Activated gamma-delta T cell treated with anti-CD3 and anti-CD28 coated beads, Interleukin-2, amount 50 U/mL, for 16 hours (primary cell): Measurements from ENCODE around the gene TBC1D7.

Experiments
- DNase-seq: peaks from one replicate; pipeline ENCODE4 v3.0.0-alpha.2; 2020; ENCODE audit warnings: low read depth

TBC1D7 gene

DNA sequence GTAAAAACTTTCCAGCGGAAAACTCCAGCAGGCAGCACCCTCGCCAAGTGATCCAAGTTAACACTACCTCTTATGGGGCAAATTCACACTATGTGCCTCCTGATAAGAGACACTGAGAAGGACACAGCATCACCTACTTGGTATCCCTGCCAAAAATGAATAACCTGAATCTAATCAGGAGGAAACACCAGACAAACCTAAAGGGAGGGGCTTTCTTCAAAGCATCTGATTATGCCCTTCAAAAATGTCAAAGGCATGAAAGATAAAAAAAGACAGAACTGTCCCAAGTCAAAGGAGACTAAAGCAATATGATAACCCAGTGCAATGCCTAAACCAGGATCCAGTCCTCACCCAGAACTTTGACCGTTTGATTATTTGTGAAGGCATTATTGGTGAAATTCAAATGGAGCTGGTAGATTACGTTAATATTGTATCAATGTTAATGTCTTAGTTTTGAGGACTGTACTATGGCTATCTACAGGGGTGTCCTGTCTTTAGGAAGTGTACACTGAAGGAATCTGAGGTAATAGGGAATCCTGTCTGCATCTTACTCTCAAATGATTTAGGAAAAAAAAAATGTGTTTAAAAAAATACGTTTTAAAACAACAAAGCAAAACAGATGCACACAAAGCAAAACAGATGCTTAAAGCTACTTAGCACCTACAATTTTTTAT is 8.3 kb downstream of the TBC1D7 start:
- no peak for DNase-seq

DNA sequence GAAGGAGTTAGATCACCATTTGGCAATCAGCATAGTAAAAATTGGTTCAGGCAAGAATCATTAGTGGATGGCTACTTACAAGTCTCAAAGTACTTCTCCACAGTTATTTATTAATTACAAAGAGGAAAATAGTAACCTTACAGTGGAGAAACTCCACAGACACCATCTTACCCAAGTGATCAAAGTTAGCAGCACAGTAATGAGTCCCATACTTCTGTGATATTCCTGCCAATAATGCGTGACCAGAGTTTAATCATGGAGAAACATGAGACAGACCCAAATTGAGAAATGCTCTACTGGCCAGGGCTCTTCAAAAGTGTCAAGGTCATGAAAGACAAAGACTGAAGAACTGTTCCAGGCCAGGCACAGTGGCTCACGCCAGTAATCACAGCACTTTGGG is 9.5 kb downstream of the TBC1D7 start:
- DNase-seq = no peak

DNA sequence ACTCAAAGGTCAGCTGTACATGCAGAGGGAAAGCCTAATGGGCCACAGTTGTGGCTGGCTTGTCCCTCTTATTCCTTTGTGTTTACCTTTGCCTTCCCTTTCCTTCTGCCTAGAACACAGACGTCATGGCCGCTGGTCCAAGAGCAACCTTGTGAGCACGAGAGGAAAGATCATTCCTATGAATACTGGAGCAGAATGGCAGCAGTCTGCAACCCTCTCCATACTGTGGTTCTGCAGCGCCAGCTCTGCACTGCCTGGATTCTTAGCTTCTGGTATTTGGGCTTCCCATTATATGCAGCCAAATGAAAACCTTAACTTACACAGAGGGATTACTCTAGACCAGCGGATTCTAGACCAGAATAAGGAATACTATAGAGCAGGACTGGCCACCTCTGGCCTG is 12.4 kb downstream of the TBC1D7 start:
- DNase-seq = no peak

DNA sequence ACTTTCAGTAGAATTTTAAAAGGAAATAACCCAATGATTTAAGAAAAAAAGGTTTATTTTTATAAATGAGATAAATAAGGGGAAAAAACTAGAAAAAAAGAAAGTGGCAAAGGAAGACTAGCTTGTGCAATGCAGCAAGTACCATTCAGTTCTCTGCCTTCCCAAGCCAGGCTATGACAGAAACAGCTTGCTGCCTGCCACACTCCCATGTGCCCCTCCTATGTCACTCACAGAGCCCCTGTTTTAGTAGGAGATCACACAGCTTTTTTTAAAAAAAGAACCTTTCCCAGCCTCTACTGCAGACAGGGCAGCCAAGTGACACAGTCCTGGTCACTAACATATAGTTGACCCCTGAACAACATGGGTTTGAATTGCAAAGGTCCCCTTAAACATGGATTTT is 13.5 kb downstream of the TBC1D7 start:
- DNase-seq = no peak

DNA sequence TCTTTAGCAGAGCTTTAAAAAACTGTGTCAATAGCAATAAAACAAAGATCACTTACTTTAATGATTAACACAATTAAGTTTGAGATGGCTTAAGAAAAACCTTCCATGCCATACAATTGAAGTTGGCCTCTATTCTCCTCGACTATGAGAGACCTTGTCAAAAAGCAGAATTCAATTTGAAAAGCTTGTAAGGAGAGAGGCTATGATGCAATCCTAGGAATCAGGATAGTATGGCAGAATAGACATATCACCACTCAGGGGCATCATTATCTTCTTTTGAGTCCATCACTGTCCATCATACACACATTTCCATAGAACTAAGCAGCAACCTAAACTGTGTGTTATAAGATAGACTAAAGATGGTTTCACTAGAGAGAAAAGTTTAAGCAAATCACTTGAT is 17.2 kb downstream of the TBC1D7 start:
- DNase-seq = no peak

DNA sequence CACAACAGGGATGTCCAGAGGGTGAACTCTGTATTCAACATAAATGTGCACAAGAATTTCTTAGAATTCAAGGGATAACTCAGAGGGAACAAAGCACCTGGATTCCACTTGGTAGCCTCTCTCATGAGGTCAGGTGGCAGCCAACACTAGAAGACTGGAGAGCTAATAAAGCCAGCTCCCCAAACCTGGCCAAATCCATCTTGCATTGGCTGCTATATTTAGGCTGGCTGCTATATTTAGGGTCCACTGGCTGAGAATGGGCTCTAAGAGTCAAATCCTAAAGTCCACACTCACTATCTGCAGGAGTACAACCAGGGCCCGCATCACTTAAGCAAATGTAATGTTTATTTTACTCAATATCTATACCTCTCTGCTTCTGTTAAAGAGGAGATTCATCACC is 20.0 kb downstream of the TBC1D7 start:
- DNase-seq = no peak

DNA sequence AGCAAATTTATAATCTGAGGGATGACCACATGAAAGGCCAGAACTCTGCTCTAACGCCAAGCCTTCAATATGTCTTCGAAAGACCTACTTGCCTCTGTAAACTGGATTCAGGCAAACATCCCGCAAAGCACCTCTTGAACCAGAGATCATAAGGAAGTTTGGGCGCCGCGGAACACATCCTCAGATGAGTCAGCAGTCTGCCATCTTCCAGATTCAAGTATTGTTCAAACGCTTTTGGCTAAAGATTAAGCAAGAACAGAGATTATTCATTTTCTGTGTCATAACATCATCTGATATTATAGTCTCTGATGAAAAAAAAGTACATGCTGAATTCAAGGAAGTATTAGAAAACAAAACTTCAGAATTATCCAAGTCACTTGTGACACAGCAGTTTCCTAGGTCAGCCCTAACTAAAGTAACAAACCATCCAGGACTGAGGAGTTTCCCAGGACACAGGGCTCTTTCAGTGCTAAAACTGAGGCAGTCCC is 20.8 kb downstream of the TBC1D7 start:
- DNase-seq = no peak

DNA sequence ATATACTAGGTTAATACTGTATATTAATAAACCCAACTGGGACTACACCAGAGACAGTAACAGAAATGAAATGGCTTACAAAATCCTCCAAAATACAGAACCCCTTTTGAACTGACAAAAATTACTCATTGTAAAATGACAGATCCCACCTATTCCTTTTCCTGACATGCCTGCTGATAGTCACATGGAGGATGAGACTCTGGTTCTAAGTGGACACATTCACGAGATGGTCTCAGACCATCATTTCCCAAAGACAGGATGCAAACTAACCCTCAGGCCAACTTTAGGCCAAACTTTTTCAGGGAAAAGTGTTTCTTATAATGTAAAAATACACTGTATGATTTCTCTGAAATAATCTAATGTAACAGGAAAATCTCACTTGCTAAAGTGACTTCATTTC is 22.5 kb downstream of the TBC1D7 start:
- DNase-seq = no peak

DNA sequence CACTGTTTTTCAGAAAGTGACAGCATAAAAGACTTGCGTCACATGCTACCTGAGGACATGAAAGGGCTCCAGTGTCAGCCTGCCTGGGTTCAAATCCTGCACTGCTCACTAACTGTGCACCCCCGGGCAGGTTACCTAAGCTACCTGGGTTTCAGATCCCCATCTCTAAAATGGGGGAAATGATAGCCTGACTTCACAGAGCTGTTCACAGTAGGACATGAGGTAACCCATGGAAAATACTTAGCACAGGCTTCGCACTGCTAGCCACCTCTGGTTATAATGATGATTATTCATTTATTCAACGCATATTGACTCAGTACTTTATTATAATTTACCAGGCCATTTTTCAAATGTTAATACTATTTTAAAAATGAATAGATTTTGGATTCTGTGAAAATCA is 23.0 kb downstream of the TBC1D7 start:
- no peak for DNase-seq

DNA sequence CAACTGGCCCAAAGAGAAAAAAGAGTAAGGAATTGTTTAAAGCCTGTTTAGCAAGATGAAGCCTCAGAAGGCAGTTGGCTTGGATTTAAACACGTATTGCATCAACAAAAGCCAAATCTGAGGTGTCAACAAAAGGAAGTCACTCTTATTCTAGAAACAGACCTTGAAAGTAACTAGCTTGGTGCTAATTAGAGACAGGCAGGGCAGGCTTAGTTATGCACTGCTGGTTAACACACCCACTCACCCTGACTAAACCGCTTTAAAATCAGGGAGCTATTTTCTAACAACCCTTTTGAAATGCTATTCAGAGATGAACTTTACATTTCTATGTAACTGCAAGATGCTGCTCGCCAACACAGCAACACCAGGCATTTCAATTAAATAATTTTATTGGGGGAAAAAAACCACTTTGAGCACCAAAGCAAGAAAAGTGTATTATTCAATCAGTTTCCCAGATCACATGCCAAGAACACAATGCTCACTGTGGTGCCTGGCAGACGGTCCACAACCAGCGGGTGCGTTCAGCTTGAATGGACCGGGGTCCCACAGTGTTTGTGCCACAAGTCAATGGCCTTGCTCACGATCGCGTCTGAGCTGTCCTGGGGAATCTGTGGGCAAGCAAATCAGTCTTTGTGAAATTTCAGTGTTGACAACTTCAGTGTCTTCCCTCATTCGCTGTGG is 23.6 kb downstream of the TBC1D7 start:
- DNase-seq = no peak

DNA sequence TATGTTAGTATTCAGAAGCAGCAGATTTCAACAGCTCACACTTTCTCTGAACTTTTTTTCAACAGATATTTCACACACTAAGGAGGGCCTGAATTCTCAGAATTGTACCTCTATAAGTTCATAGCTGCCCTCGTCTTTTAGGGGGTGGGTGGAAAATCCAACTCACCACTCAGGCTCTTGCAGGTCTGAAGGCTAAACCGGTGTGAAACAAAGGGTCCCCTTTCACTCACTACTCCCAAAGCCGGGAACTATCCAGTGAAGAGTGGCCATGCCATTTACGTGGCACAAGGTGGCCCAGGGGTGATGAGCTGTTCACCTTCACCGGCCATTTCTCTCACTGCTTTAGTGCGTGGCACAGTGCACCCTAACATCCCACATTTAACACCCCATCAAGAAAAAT is 24.2 kb downstream of the TBC1D7 start:
- DNase-seq = no peak

DNA sequence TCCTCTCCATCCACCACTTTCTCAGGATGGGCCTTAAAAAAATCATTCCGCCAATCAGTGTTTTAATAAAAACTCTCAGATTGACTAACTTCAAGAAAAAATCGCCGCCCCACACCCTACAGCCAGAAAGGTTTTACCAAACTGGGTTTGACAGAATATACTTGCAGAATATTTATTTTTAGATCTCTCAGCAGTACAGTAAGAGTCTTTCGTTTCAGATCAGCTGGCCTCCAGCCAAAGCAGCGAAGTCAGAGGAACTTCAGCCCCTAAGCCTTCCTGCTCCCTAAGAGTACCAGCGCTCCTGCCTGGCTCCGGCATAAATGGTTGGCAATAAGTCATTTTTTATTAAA is 24.7 kb downstream of the TBC1D7 start:
- DNase-seq = no peak

DNA sequence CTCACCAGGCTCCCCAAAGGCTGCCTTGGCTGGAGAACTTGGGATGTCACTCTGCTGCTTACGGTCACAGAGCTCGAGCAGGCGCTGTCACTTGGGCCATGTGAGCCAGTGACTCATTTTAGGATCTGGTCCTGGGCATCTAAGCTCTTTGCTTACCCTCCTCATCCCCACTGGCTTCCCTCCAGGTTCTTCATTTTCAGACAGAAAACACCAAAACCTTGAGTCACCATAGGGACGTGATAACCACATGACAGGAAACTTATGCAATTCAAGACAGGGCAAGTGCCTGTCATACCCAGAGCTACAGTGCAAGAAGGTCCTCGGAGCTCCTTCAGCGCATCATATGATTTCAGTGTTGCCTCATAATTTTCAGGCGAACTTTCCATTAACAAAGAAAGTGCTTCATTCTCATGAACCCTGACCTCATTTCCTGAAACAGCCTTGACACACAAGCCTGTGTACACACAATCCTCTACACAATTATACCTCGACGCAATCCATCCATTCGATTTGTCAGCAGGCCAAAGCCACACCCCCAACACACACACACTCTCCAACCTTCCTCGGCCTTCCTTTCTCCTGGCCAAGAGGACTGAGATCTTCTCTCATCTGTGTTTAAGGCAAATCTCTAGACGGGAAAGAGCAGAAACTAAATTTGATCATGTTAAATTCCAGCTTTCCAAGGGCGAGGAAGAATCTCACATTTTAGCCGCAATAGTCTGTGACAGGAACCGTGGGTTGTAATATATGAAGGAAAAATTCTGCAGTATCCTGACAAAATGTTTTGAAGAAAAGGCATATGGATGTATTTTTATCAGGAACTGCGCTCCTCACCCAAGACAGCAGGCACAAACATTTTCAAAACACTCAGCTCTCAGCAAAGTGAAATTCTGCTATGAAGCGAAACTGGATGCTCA is 25.3 kb downstream of the TBC1D7 start:
- peak; percentile 13 for DNase-seq

DNA sequence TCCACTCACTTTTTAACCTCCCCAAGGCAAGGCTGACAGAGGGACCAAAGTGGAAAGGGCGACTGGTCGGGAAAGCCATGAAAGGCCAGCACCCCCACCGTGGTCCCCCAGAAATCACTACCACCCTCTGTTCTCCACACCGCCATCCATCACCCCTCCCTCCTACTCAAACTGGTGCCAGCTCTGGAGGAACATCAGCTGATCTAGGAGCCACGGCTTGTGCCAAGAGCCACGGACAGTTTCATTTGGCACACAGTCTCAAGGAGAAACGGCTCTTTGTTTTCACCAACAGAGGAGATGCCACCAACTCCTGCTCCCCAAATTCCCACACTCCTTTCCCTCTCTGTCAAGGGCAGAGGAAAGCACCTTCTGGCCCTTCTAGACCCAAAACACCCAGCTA is 26.0 kb downstream of the TBC1D7 start:
- DNase-seq = no peak

DNA sequence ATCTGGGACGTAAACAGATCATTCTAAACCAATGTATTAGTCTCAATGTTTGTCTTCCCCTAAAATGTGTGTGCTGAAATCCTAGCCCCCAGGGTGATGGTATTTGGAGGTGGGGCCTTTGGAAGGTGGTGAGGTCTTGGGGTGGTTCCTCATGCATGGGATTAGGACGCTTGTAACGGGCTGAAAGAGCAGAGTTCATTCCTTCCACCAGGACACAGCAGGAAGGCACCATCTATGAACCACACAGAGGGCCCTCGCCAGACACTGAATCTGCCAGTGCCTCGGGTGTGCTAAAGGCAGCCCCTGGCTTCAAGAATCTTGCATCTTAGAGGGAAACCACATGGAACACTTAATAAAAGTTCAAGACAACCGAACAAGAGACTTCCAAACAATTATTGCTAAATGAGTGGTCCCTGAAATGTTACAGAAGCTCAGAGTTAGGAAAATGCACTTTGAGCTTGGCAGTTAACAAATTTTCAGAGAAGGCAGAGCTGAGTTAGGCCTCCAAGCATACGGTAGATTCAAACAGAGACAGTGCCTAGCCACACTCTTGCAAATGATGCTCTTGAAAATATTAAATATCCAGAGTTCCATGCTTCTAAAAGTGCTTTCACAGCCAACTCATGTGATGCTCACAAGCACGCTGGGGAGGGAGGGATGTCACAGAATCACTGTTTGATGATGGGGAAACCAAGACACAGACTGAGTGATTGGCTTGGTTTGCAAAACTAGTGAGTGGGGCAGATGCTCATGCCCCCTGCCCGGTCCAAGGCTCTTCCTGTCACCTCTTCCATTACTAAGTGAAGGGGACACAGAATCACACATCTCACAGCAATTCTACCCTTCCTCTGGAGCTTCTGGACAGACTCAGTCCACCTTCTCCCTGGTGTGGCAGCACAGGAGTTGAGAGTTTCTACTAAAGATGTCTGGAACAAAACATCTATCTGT is 27.4 kb downstream of the TBC1D7 start:
- DNase-seq = no peak

DNA sequence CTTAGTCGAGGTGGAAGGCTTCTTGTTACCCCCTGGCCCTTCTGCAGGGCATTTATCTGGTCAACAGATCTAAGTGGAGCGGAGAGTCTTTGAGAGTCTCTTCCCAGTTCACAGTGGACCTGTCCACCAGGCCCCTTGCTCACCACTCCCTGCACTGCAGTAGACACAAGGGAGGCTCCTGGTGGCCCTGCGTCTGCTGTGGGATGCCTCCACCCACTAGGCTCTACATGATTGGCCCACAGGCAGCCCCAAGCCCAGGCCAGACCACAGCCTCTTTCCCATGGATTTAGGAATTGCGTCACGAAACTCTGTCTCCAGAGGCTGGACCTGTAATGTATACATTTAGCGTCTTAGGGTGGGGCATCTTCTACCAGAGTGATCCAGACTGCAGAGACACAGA is 28.4 kb downstream of the TBC1D7 start:
- DNase-seq = no peak

DNA sequence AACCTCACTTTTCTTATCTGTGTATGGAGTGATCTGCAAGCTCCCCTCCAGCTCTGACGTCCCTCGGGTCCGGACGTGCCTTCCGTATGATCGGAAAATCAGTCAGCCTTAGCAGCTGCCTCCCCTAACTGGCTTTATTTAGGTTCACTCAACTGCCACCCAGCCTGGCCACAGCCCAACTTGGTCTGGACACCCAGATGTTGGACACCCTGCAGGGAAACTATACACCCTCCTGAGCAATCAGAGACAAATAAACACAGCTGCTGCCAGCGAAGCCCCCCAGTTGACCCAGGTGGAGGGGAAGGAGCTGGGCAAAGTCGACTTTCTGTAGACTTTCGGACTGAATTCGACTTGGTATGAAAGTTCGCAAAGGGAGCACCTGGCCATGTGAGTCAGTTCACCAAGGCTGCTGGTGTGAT is 28.9 kb downstream of the TBC1D7 start:
- DNase-seq = no peak

DNA sequence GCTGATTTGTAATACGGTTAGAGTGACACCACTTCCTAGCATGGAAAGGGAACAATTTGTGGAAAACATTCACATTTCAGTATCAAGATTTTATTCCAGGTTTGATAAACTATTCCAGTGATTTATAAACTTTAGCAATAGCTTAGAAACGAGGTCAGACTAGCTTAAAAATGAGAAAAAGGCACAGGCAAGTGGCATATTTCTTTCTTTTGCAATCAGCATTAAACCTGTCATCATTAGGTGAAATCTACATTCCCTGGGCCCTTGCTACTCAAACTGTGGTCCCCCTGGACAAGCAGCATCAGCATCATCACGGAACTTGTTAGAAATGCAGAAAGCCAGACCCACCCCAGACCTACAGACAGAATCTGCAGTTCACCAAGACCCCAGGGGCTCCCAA is 29.9 kb downstream of the TBC1D7 start:
- DNase-seq = no peak

DNA sequence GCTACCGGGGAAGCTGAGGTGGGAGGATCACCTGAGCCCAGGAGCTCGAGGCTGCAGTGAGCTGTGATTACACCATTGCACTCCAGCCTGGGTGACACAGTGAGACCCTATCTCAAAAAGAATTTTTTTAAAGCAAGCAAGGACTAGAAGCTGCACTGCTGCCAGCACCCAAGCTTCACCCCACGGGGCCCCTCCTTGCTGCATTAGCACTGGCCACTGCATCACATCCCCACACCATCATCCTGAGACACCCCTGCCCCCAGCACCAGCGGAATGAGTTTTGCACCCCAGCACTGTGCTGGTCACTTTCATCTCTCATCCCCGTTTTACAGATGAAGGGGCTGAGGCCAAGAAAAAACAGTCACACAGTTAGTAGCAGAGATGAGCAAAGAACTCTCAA is 30.9 kb downstream of the TBC1D7 start:
- no peak for DNase-seq

DNA sequence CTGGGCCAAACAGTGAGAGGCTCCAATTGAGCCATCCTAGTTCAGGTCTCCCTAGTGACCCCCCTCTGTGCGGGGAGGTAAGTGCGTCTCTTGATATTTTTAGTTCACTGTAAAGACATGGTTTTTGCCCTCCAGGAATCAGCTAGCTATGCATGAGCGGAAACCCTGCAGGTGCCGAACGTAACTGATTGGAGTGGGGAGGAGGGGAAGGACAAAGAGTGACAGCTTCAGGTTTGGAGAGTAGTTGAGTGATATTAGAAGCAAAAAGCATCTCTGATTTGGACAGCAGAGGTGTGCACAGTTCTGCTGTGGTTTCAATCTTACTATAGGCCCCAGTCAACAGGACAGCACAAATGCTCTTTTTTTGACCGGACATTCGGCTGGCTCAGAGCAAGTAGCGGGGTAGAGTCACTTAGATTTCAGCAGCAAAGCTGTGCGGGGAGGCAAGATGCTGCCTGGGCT is 31.8 kb downstream of the TBC1D7 start:
- no peak for DNase-seq

DNA sequence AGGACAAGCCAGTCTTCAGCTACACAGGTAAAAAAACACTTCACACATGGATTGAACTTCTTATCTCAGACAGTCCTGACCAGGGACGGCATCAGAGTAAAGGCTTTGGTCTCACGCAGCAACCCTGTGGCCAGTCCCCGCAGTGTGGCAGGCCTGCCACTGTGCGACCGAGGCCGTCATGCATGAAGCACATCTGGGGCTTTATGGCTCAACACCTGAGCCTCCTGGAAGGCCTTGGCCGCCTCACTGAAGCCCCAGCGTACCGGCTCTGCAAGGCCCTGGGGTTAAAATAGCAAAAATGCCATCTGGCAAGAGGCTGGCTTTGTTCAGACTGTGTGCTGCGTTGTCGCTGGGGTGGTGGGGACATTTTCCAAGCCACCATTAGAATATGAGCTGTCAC is 32.8 kb downstream of the TBC1D7 start:
- no peak for DNase-seq
